GM19324 (cell line): ENCODE data around the gene ACTA1.
"Not testable (repeated sequence)": the region's sequence is repeated elsewhere in the genome, so short reads cannot be mapped to it uniquely, and the experiment has no call there.

ENCODE experiments used
- ATAC-seq: cut with Tn5 transposase; IDR thresholded peaks from one replicate; pipeline ENCODE4 v1.9.1; 2021; ENCODE audit warnings: mild to moderate bottlenecking, moderate library complexity; ENCODE audit not compliant: unreplicated experiment, low FRiP score

The ACTA1 gene

DNA sequence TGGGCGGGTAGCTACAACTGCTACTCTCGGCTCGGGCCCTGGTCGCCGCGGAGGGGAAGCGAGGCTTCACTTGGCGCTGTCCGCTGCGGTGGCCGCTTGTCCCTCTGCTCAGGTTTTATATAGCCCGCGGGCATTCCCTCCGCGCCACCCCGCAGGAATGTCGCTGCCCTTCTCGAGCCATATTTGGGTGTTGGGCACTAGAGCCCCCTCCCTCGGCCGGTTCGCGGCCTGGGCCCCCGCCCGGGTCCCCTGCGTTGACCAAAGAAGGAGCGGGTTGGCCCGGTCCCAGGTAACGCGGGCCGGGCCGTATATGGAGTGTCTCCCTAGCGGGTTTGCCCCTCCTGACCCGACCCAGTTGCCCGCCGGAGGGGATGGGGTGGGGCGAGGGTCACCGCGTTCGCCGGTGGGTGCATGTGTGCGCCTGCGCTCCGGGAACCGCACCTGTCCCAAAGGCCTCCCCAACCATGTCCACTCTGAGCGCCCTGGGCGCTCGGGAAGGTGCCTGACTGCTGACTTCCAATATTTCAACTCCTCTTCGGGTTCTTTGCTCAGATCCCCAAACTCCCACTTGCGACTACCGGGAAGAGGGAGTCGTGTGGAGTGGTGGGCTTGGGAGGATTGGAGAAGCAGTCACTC is at the start of gene ACTA1:
Gene ACTA1 (minus strand): TSS at position 90 of the 636 bp plus-strand sequence. CDS start 979 bp downstream, outside the sequence.
- ATAC-seq, result no peak

GRCh38 chr1:229482511-229482910 is 48.6 kb upstream of the ACTA1 start:
- ATAC-seq, result no peak

GRCh38 chr1:229480495-229480894 is 46.6 kb upstream of the ACTA1 start:
- ATAC-seq, result no peak

- peak; percentile 71 for ATAC-seq
Measured at GRCh38 chr1:229479660-229480399, 45.9 kb upstream of the ACTA1 start.

DNA sequence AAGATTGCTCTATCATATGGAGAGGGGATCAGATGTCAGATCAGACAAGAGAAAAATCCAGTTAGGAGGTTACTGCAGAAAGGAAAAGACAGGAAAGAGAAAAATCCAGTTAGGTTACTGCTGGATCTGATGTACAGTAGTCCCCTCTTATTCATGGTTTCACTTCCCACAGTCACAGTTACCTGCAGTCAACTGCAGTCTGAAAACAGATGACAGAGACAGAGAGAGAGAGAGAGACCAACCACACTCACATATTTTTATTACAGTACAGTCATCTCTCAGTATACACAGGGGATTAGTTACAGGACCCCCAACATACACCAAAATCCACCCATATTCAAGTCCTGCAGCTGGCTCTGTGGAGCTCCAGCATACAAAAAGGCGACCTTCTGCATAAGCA is 45.0 kb upstream of the ACTA1 start:
- ATAC-seq, result no peak

- ATAC-seq, result not testable (repeated sequence)
Measured at GRCh38 chr1:229475859-229476258, 42.0 kb upstream of the ACTA1 start.

DNA sequence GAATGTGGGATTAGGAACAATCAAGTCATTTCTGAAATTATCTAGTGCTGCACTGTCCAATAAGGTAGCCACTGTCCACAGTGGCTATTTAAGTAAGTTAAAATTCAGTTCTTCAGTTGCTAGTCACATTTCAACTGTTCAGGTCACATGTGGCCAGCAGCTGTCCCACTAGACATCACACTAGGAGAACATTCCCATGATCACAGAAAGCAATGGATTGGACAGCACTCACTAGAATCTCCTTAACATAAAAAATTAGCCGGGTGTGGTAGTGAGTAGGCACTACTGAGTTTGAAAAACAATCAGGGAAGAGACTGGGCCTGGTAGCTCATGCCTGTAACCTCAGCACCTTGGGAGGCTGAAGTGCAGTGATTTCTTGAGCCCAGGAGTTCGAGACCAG is 40.6 kb upstream of the ACTA1 start:
- no peak for ATAC-seq

DNA sequence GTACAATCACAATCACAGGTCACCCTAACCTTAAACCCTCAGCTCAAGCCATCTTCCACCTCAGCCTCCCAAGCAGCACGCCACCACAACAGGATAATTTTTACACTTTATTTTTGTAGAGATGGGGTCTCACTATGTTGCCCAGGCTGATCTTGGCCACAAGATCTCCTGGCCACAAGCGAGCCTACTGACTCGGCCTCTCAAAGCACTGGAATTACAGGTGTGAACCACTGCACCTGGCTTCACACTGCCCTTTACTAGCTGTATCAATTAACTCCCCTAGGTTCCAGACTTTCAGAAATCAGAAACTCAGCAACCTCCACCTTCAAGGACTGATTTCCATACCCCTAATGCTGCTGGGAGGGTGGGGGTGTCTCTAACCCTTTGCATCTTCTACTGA is 37.3 kb upstream of the ACTA1 start:
- no peak for ATAC-seq

- no peak for ATAC-seq
Measured at GRCh38 chr1:229470406-229471043, 36.6 kb upstream of the ACTA1 start.

DNA sequence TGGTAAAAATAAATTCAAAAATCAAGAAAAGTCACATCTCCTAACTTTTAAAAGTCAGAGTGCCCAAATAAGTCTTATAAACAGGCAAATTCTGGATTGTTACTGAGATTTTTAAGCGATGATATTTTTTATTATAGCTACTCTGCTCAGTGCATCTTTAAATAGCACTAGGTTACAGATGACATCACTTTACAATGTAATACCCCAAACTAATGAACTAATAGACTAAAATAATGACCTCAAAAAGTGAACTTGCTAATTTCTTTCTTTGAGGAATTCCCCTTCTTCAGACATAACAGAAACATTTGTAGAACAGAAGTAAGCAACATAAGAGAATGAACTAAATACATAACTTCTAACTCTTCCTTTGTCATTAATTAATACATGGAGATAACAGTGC is 33.0 kb upstream of the ACTA1 start:
- ATAC-seq, result no peak

GRCh38 chr1:229464672-229465071 is 30.8 kb upstream of the ACTA1 start:
- ATAC-seq, result no peak

DNA sequence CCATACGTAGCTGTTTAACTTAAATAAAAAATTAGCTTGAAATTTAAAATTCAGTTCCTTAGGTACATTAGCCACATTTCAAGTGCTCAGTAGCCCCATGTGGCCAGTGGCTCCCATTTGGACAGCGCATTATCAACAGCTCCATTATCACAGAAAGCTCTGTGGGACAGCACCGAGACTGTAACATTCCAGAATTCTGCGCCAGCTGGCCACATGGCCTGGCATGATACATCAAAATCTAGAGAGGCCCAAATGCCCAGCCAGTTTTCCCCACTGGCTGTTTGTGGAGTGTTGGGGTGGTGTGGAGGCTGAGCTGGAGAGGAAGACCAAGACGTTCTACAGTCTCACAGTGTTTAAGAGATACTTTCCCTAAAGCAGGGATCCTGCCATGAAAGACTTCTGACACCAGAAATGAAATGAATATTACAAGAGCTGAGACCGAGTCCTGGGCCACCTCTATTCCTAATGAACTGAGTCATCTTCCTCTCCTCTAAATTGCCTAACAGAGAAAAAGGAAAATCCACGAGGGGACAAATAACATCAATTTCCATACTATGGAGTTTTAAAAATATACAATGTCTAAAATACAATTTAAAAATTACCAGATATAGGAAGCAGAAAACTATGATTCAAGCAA is 27.3 kb upstream of the ACTA1 start:
- ATAC-seq, result no peak

- no peak for ATAC-seq
Measured at GRCh38 chr1:229459815-229460214, 25.9 kb upstream of the ACTA1 start.

DNA sequence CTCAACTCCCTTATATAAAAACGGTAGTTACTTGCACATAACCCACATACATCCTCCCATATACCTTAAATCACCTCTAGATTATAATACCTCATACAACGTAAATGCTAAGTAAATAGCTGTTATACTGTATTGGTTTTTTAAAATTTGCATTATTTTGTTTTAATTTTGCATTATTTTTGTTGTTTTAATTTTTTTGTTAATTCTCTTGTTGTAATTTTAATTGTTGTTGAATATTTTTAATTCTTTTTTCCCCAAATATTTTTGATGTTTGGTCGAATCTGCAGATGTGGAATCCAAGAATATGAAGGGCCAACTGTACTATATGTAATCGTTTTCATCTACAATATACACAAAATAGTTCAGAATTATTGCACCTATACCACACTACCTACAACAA is 23.5 kb upstream of the ACTA1 start:
- ATAC-seq, result no peak

DNA sequence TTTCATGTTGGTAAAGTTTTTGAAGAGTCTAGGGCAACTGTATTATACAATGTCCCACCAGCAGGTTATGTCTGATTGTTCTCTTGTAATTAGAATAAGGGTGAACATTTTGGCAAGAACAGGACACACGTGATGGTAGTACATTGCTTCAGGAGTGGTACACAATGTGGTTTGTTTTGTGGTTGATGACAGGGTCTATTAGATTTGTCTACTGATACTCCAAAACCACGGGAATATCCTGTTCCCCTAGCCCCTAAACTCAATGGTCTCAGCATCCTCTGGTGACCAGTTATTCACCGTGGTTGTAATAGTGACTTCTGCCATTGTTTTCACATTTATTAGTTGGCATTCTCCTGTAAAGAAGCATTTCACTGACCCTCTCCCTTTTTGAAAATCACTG is 22.1 kb upstream of the ACTA1 start:
- no peak for ATAC-seq

- no peak for ATAC-seq
Measured at GRCh38 chr1:229454056-229454455, 20.2 kb upstream of the ACTA1 start.

DNA sequence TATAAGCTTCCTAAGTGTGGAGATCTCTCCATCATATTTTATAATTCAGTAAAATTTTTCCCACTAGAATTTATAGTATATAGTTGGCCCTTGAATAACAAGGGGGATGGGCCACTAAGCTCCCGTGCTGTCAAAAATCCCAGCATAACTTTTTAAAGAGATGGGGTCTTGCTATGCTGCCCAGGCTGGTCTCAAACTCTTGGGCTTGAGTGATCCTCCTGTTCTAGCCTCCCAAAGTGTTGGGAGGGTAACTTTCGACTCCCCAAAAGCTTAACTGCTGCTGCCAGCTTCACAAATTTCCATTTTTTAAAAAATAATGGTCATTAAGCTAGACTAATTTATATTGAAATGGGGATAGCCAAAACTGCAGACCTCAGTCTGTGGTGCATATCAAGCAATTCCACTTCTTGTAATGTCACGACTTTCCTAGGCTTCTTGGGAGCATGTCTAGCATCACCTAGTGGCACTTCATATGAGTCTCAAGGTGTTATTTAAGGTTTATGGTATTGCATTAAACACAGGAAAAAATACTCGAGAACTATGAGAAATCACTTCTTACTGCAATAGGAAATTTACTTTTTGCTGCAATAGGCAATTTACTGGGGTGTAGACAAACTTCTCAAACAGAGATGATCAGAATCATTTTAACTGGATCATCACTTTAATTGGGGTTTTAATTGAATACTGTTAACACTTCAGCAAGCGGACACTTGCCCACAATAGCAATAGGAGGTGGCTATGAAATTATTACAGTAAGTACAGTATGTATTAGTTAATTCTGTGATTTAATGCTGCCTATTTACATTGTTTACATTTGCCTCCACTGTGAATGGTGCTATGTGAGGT is 19.3 kb upstream of the ACTA1 start:
- ATAC-seq, result no peak

DNA sequence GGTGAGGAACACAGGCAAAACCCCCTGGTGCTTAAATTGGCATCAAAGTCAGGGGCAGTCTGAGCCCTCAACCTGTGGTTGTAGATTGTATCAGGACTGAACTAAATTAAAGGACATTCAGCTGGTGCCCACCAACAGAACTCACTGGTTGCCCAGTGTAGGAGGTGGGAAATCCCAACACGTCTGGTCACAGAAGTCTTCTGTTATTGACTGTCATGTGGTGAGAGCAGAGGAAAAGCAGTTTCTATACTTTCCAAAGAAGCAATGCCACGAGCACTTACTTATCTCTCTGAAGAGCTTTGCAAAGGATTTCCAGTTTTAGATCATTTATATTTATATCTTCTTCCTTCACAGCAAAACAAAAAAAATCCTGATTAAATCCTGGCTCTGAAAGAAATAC is 15.0 kb upstream of the ACTA1 start:
- ATAC-seq, result no peak

DNA sequence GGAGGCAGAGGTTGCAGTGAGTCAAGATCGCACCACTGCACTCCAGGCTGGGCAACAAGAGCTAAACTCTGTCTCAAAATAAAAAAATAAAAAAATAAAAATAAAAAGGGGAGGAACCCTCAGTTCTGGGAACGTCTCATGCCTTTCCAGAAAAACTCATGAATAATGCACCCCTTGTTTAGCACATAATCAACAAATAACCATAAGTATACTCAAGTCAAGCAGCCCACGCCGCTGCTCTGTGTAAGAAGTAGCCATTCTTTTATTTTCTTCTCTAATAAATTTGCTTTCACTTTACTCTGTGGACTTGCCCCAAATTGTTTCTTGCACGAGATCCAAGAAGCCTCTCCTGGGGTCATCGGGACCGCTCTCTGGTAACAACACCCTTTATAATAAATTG is 14.5 kb upstream of the ACTA1 start:
- ATAC-seq, result no peak

GRCh38 chr1:229447809-229448252 is 13.9 kb upstream of the ACTA1 start:
- no peak for ATAC-seq
